ENCODE results near the gene HDAC4. TPM values are rescaled to one million over a fixed set of nuclear protein-coding genes. Genes with fewer than 3 reads are reported as not detected.

Gene HDAC4
- total and polyA plus RNA-seq, 9 of the 15 experiments (the other 6 are each of a cell fraction or from before 2014, with no cell fraction given), result 0.11 to 20.2 (median 4.0) TPM

GRCh38 chr2:239351687-239352086 lies 49.1 kb downstream of the HDAC4 start (continued):
- no peak for TF ChIP-seq MED1 (CRISPR knock-in tag; IDR thresholded peaks at IDR 0.05; ENCODE audit: borderline replicate concordance)
- TF ChIP-seq RFX1 (IDR thresholded peaks at IDR 0.05), result no peak
- no peak for TF ChIP-seq DEAF1 (CRISPR knock-in tag; IDR thresholded peaks at IDR 0.05)
- TF ChIP-seq U2AF1 (optimal IDR thresholded peaks at IDR 0.05; ENCODE audit: low read depth, low read length), result no peak
- TF ChIP-seq PHB (CRISPR knock-in tag; IDR thresholded peaks at IDR 0.05), result no peak
- TF ChIP-seq ZNF121 (CRISPR knock-in tag; conservative IDR thresholded peaks at IDR 0.05), result no peak
- no peak for TF ChIP-seq ZBTB33 (CRISPR knock-in tag; IDR thresholded peaks at IDR 0.05)

- ChIA-PET POLR2A (no interaction called here), CTCF (ENCODE audit: low intra/inter-chr PET ratio) (no interaction called here)
- ATAC-seq (no peak), DNase-seq (ENCODE audit: extremely low read depth in 1 of 4, low spot score in 3 of 4) (no peak), FAIRE-seq (no peak)
- Histone ChIP-seq H3K36me3 (ENCODE audit: control insufficient read depth, insufficient read depth, low read length) (peaks cover 8% of the 10 kb centered on the region; the same call in 1 of the 3 replicates), H3K27me3 (ENCODE audit: control insufficient read depth in 2 of 2, insufficient read depth in 2 of 2, low read length in 2 of 2) (no peaks in the 10 kb centered on the region), H3K9ac (ENCODE audit: insufficient read depth in 1 of 2, low read depth in 2 of 2, low read length in 2 of 2) (no peak overlapping the region; a peak in 1 of 4 replicates), H3K9me1 (ENCODE audit: control insufficient read depth, insufficient read depth, low read length) (no peaks in the 10 kb centered on the region), H3K4me2 (ENCODE audit: insufficient read depth, low read length) (no peak overlapping the region), H3K9me3 (replicated peaks; ENCODE audit: control insufficient read depth, insufficient read depth, low read depth, low read length) (no peaks in the 10 kb centered on the region; the same call in 1 of the 2 replicates), H3K27ac (ENCODE audit: extremely low read depth, low read depth, low read length) (no peak overlapping the region), H4K20me1 (replicated peaks; ENCODE audit: control insufficient read depth, insufficient read depth, low read length) (no peaks in the 10 kb centered on the region), H3K4me3 (no peak overlapping the region), H3K79me2 (ENCODE audit: control insufficient read depth, insufficient read depth, low read length) (peaks cover 18% of the 10 kb centered on the region), H2AFZ (ENCODE audit: low read depth, low read length) (no peak overlapping the region), H3K4me1 (replicated peaks in 1 of 2; ENCODE audit: control insufficient read depth in 2 of 2, insufficient read depth in 2 of 2, low read length in 2 of 2) (no peaks in the 10 kb centered on the region)
- in situ Hi-C loops (cut with MboI) (no loop called here), intact Hi-C loops (cut with micrococcal nuclease) (no loop called here)
- BruUV-seq (replicated peaks), result no TSS peak
- whole genome bisulfite sequencing (ENCODE audit: insufficient coverage, low coverage, missing lambda C conversion rate), result 95% methylated on average over 18 of the region's 25 CpGs
- TF ChIP-seq GTF2A2 (tag; IDR thresholded peaks at IDR 0.05) (no peak), BRF1 (IDR thresholded peaks at IDR 0.05; ENCODE audit: borderline replicate concordance, extremely low read depth, insufficient read length) (no peak), UBTF (IDR thresholded peaks at IDR 0.05; ENCODE audit: borderline replicate concordance in 1 of 2, low read depth in 2 of 2, low read length in 2 of 2) (no peak)
Measured at GRCh38 chr2:239349453-239350135, 51.2 kb downstream of the HDAC4 start.
